NT2/D1 (cell line): ENCODE results near the gene MEGF9.

Experiments
- SUZ12 ChIP-seq: IDR thresholded peaks from 2 replicates; pipeline ENCODE4 v1.6.1; 2011; ENCODE audit not compliant: insufficient read length, insufficient read depth; ENCODE audit errors: extremely low read depth
- YY1 ChIP-seq: IDR thresholded peaks from 2 replicates; pipeline ENCODE4 v1.6.1; 2011; ENCODE audit not compliant: insufficient read length, insufficient read depth
- ZNF274 ChIP-seq: IDR thresholded peaks from 2 replicates; pipeline ENCODE4 v1.6.1; 2011; ENCODE audit warnings: mild to moderate bottlenecking, low read depth, low read length

DNA sequence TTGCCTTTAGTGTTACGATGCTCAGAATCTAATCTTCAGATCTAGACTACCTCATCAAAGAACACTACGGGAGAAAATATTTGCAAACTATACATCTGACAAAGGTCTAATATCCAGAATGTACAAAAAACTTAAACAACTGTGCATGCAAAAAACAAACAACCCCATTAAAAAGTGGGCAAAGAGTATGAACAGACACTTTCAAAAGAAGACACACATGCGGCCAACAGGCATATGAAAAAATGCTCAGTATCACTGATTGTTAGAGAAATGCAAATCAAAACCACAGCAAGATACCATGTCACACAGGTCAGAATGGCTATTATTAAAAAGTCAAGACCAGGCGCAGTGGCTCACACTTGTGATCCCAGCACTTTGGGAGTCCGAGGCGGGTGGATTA, 31.0 kb upstream of the MEGF9 start:
- no peak for TF ChIP-seq SUZ12
- TF ChIP-seq YY1, result no peak
- TF ChIP-seq ZNF274, result no peak
